Muscle of leg (tissue), 11 donors: ENCODE data around the gene FAM3D. TPM values are rescaled to one million over a fixed set of nuclear protein-coding genes. Genes with fewer than 3 reads are reported as not detected.

Experiments used
- DNase-seq: peaks from one replicate; pipeline ENCODE4 v3.0.0; 2013
- H3K27ac ChIP-seq: one replicate; pipeline ENCODE4 v1.5.1; 2013; ENCODE audit warnings: mild to moderate bottlenecking, low read length, control low read depth
- H3K27me3 ChIP-seq: one replicate; pipeline ENCODE4 v1.6.1; 2013; ENCODE audit warnings: low read length; ENCODE audit not compliant: control insufficient read depth, insufficient read depth
- H3K36me3 ChIP-seq: one replicate; pipeline ENCODE4 v1.6.1; 2013; ENCODE audit warnings: low read length; ENCODE audit not compliant: control insufficient read depth, insufficient read depth
- H3K4me1 ChIP-seq: one replicate; pipeline ENCODE4 v1.6.1; 2013; ENCODE audit warnings: low read length; ENCODE audit not compliant: control insufficient read depth, insufficient read depth
- H3K4me3 ChIP-seq: one replicate; pipeline ENCODE4 v1.5.1; 2013; ENCODE audit warnings: low read length, control low read depth
- H3K9me3 ChIP-seq: replicated peaks from 2 replicates; pipeline ENCODE4 v1.6.1; 2013; ENCODE audit warnings: low read depth, low read length; ENCODE audit not compliant: control insufficient read depth
- WGBS: methylation state at CpG from one replicate; pipeline ENCODE4 v1.1.5; 2013; ENCODE audit warnings: missing lambda C conversion rate; ENCODE audit not compliant: insufficient coverage; 5-methylcytosine and 5-hydroxymethylcytosine counted together
- polyA plus RNA-seq, 8 donors: library from polyadenylated mRNA; unstranded; fragments of 120-200 nt; gene quantifications; one replicate each; pipeline versions ENCODE4 v1.2.1 to v1.2.3, GENCODE V29; 2013; ENCODE audit warnings: inconsistent platforms in 1 of 8, low replicate concordance in 1 of 8; ENCODE audit not compliant: insufficient read length in 8 of 8, insufficient read depth in 1 of 8
- total RNA-seq: library from RNA; stranded (reverse); fragments of 120-200 nt; gene quantifications from one replicate; pipeline ENCODE4 v1.2.4, GENCODE V29; 2013

FAM3D gene
- total and polyA plus RNA-seq, 9 donors, result 0.07 to 1.2 (median 0.39) TPM; not detected in 5

- H3K9me3 ChIP-seq, result no peaks in the 10 kb centered on the region
- no peak overlapping the region for H3K4me3 ChIP-seq
- peak; percentile 80 for DNase-seq
- no peaks in the 10 kb centered on the region for H3K36me3 ChIP-seq
- WGBS, result 15% methylated on average over 21 of the region's 25 CpGs
- peaks cover 5% of the 10 kb centered on the region for H3K4me1 ChIP-seq
- no peak overlapping the region for H3K27ac ChIP-seq
- no peaks in the 10 kb centered on the region for H3K27me3 ChIP-seq
These were observed 25.7 kb downstream of the FAM3D start for GRCh38 chr3:58640700-58641372.

- Histone ChIP-seq H3K4me1 (peaks cover 5% of the 10 kb centered on the region), H3K27me3 (no peaks in the 10 kb centered on the region), H3K36me3 (no peaks in the 10 kb centered on the region), H3K9me3 (no peaks in the 10 kb centered on the region), H3K27ac (no peak overlapping the region), H3K4me3 (no peak overlapping the region)
- WGBS, result 78% methylated on average over 3 of the region's 10 CpGs
- DNase-seq, result no peak
These were observed 26.7 kb downstream of the FAM3D start for GRCh38 chr3:58639842-58640241.

- Histone ChIP-seq H3K27me3 (no peaks in the 10 kb centered on the region), H3K4me3 (no peak overlapping the region), H3K36me3 (no peaks in the 10 kb centered on the region), H3K27ac (no peak overlapping the region), H3K4me1 (peaks cover 7% of the 10 kb centered on the region), H3K9me3 (no peaks in the 10 kb centered on the region)
- DNase-seq, result no peak
- no CpG with 5 or more reads among the region's 4 CpGs for WGBS
These were observed 27.6 kb downstream of the FAM3D start for GRCh38 chr3:58639001-58639400.

DNA sequence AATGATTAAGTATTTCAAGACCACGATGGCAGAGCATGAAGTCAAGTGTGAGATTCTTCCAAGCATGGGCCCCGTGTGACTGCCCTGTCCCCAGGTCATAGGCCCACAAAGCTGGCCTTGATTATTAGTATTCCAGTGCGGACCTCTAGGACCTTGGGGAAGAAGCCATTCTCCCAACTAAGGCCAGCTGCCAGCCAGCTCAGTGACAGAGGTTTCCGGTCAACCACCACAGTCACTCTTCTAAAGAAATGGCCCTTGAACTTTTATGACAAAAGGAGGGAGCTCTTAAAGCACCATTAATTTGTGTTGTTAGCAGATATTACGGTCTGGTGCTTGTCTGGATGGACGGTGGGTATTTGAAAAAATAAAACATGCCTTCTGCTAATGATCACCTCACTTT, 28.0 kb downstream of the FAM3D start:
- Histone ChIP-seq H3K27me3 (no peaks in the 10 kb centered on the region), H3K4me1 (peaks cover 11% of the 10 kb centered on the region), H3K27ac (no peak overlapping the region), H3K4me3 (no peak overlapping the region), H3K9me3 (no peaks in the 10 kb centered on the region), H3K36me3 (no peaks in the 10 kb centered on the region)
- WGBS, result 67% methylated on average over 2 of the region's 6 CpGs
- no peak for DNase-seq

- Histone ChIP-seq H3K27ac (no peak overlapping the region), H3K4me1 (peaks cover 16% of the 10 kb centered on the region), H3K9me3 (no peaks in the 10 kb centered on the region), H3K4me3 (no peak overlapping the region), H3K27me3 (no peaks in the 10 kb centered on the region), H3K36me3 (no peaks in the 10 kb centered on the region)
- WGBS, result 86% methylated on average over 1 of the region's 5 CpGs
- DNase-seq, result no peak
These were observed 29.1 kb downstream of the FAM3D start for GRCh38 chr3:58637509-58637908.

DNA sequence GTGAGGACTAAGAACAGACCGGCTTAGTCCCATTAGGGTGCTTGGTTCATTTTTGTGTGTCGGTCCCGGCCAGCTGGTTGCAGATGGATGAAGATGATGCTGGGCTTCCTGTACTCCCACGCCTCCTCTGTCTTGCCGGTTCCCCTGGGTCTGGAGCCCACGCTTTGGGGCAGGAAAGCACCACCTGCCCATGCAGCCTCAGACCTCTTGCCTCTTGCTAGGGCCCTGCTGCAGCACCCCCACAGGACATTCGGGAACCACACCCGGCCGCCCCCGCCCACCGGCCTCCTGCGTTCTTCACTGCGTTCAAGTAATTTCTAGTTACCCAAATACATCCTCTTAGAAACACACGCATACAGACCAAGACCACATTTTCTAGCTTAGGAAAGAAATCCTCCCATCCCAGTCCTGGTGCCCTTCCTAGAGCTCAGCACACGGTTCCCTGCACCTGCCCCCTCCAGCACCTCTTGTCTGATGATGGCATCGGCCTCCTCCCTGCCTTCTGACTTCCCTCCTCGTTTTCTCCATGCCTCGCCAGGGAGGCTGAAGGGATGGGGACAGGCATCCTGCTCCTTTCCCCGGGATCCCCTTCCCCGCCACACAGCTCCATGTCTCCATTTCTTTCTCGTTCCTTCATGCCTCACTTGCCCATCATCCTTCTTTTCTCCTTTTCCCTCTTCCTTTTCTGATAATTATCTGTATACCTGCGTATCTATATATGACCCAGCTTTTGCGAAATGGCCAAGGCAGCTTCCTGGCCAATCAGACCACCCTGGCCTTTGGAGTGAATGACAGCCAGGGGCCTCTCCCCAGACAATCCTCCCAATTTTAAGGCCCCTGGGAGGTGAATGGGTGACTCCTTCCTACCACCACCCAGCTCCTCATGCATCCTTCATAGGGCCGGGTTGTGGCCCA, 30.9 kb downstream of the FAM3D start:
- no peaks in the 10 kb centered on the region for H3K27me3 ChIP-seq
- peaks cover 13% of the 10 kb centered on the region for H3K4me1 ChIP-seq
- DNase-seq, result no peak
- H3K4me3 ChIP-seq, result no peak overlapping the region
- H3K27ac ChIP-seq, result no peak overlapping the region
- H3K9me3 ChIP-seq, result no peaks in the 10 kb centered on the region
- WGBS, result 68% methylated on average over 18 of the region's 24 CpGs
- no peaks in the 10 kb centered on the region for H3K36me3 ChIP-seq

DNA sequence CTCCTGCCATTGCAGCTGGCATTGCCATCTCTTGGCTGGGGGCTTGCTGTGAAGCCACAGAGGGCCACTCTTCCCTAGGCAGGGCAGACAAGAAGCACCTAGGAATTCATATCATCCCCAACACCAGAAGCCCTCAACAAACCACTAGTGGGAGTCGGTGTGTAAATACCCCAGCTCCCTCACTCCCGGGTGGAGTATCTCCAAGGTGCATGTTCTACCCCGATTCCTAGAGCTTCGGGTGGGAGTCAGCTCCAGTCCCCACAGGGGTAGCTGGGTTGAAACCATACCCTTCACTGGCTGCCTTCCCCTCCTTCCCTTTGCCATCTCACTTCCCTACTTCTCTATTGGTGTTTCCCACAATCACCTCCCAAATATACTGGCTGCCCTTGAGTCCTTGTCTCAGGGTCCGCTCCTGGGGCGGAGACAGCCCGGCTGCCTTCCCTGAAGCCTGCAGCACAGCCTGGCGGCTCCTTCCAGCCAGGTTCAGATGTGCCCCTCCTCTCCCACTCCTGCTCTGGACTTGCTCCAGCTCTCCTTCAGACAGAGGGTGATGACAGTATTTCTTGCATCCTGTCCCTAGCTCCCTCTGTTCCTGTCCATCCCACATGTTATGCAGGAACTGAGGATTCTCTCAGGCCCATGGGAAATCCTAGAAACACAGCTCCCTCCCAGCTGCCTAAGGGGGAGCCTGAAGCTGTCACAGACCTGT, 33.3 kb downstream of the FAM3D start:
- WGBS, result 67% methylated on average over 7 of the region's 8 CpGs
- DNase-seq, result peak; percentile 45

GRCh38 chr3:58631742-58632141, 34.8 kb downstream of the FAM3D start:
- Histone ChIP-seq H3K27me3 (no peaks in the 10 kb centered on the region), H3K4me1 (peaks cover 47% of the 10 kb centered on the region), H3K36me3 (no peaks in the 10 kb centered on the region), H3K27ac (no peak overlapping the region), H3K9me3 (no peaks in the 10 kb centered on the region), H3K4me3 (no peak overlapping the region)
- DNase-seq, result no peak
- 28% methylated on average over 4 of the region's 4 CpGs for WGBS

More for the DNA sequence above, 33.3 kb downstream of the FAM3D start:
- Histone ChIP-seq H3K36me3 (no peaks in the 10 kb centered on the region), H3K27me3 (no peaks in the 10 kb centered on the region), H3K9me3 (no peaks in the 10 kb centered on the region), H3K27ac (no peak overlapping the region), H3K4me3 (no peak overlapping the region), H3K4me1 (peaks cover 31% of the 10 kb centered on the region)

- Histone ChIP-seq H3K36me3 (no peaks in the 10 kb centered on the region), H3K27ac (no peak overlapping the region), H3K27me3 (no peaks in the 10 kb centered on the region), H3K4me1 (peaks cover 50% of the 10 kb centered on the region), H3K9me3 (no peaks in the 10 kb centered on the region), H3K4me3 (no peak overlapping the region)
- DNase-seq, result no peak
- WGBS, result 80% methylated on average over 3 of the region's 5 CpGs
These were observed 35.9 kb downstream of the FAM3D start for GRCh38 chr3:58630710-58631092.
